Right ventricle myocardium inferior (tissue), 1 donor: ENCODE data around the gene FOXQ1. TPM values are rescaled to one million over a fixed set of nuclear protein-coding genes. Genes with fewer than 3 reads are reported as not detected.

ENCODE experiments used
- ATAC-seq: fragments of 200-7000 bp; cut with Tn5 transposase; one replicate; pipeline ENCODE4 v1.9.1; 2020; ENCODE audit warnings: mild to moderate bottlenecking, moderate library complexity
- DNase-seq: peaks from one replicate; pipeline ENCODE4 v3.0.0; 2021; ENCODE audit errors: missing footprints
- intact Hi-C: fragments of 100-400 bp; cut with DNase I; formaldehyde crosslinking; loops from one replicate; pipeline ENCODE4 v1.11.0; 2022
- total RNA-seq: library from RNA; stranded (reverse); fragmentation: NEBNext Ultra II Directional; extraction: Animal tissue kit (Norgen Biotek cat#: 25700); gene quantifications from one replicate; pipeline ENCODE4 v1.2.1, GENCODE V29; 2021
- donor health status: DM: no; HTN: yes; CAD: no; lungs with severe emphysema.

Gene FOXQ1
- total RNA-seq, 1 donor from 2014 or later, result not detected

DNA sequence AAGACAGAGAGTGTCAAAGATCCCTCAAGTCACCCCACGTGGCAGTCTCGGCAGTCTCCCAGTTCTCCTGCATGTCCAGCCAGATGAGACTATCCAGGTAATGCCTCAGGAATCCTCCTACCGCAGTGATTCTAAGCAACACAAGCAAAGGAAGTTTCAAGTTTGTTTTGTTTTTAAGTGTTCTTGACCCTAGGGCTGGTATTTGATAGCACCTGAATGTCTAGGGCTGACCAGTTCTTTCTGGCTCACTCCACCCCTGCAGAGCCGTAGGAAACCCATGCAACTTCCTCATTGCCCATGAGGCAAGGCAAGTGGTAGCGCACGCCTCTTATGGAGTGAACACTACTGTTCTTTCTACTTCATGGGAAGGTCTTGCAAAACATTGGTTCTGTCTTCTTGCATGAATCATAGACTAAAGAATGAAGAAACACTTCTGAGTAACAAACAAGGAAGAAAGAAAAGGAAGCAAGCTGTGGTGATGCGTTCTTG is 24.8 kb upstream of the FOXQ1 start:
- intact Hi-C loops, result no loop called here
- DNase-seq (no peak), ATAC-seq (no peak)

DNA sequence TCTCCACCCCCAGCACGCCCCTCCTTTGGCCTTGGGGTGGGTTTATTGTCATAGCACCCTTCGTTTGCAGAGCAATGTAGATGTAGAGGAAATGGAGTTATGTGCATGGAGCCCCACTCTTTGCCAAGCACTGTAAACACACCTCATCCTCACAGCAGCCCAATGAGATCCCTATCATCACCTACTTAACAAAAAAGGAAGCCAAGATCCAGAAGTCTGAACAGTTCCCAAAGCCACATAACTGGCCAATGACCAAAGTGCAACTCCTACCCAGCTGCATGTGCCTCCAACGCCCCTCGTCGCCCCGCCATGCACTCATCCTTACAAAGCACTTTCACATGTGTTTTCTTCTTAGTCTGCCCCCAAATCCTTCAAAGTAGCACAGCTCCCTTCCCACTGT is 21.8 kb upstream of the FOXQ1 start:
- no peak for ATAC-seq
- no peak for DNase-seq
- intact Hi-C loops, result no loop called here

DNA sequence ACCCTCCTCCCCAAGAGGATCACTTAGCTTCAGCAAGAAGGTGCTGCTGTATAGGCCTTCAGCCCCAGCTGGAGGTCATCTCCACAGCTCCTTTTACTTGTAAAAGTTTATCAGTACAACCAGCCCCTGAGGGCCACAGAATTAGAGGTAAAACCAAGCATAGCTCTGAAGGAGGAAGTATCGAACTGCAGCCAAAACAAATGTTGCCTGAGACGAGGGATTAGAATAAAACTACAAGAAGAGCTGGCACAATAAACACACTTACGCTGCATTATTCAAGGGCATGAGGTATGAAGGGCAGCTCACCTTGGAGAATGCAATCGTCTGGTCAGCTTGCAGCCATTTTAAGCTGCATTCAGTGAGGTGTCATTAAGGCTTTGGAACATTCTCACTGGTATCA is 21.1 kb upstream of the FOXQ1 start:
- no peak for ATAC-seq
- intact Hi-C loops, result no loop called here
- no peak for DNase-seq

DNA sequence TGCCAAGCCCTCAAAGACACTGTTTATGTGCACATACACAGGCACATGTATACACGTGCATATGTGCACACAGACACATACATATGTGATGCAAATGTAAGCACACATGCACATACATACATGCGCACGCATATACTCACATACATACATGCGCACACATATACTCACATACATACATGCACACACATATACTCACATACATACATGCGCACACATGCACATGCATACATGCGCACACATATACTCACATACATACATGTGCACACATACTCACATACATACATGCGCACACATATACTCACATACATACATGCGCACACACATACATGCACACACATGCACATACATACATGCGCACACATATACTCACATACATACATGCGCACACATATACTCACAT is 20.5 kb upstream of the FOXQ1 start:
- DNase-seq, result no peak
- ATAC-seq, result no peak
- intact Hi-C loops, result no loop called here

DNA sequence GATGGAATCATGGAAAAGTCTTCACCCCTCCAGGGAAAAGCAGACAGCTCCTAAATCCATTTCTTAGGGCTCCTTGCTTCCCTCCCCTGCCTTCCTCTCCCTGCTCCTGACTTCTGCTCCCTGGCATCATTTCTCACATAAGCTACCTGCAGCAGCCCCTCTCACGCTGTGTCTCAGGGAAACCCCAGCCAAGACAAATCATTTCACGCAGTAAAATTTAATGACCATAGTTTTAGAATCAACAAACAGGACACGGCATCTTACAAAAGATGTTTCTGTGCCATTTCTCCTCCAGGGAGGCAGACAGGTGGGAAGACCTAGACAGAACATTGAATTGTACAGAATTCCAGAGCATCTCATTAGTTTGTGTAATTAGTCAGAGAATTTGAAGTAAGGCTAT is 16.5 kb upstream of the FOXQ1 start:
- intact Hi-C loops, result no loop called here
- DNase-seq (no peak), ATAC-seq (no peak)

DNA sequence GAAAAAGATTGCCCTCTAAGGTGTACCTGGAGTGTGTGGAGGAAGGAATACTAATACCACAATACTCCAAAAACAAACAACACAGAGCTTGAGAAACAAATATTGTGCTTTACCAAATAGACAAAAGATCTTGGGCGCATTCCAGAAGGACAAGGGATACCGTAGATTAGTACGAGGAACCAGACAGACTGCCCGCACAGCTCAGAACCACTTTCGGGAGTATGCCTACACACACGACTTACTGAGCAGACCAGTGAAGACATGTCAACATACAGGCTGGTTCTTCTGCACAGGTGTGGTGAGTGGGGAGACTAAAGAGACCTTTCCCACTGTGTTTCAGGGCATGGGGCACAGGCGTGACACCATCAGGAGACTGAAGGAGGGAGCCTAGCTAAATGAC is 15.8 kb upstream of the FOXQ1 start:
- DNase-seq (no peak), ATAC-seq (no peak)
- intact Hi-C loops, result no loop called here

DNA sequence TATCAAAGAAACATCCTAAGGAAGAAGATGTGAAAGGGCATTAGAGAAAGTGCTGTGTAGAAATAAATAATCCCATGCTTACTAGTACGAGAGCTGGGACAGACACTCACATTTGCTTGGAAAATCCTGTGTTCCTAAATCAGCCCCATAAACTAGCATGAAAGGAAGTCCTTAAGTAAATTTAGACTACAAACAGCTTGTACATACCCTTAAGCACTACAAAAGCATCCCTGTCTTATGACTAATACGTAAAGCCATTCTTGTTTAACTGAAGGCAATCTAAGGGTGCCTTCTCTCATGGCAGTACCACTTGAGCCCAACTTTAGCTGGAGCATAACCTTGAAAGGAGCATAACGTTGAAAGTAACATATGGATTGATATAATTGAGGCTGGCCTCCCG is 15.4 kb upstream of the FOXQ1 start:
- intact Hi-C loops, result no loop called here
- ATAC-seq (no peak), DNase-seq (no peak)

DNA sequence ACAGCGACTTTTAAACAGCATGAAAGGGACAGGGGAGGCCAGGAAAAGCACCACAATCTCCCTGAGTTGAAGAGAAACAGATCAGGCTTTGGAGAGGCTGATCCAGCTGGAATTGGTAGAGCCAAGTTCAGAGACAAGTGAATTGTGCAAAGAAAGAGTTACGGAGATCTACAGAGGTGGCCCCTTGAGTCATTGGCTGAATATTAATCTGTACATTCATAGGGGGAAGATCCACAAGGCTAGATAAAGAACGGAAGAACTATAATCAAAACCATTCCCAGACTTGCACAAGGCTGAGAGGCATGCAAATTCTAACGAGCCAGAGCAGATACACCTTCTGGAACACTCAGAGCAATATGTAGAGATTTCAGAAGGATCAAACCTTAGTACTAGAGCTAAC is 14.2 kb upstream of the FOXQ1 start:
- intact Hi-C loops, result no loop called here
- DNase-seq, result no peak
- ATAC-seq, result no peak

DNA sequence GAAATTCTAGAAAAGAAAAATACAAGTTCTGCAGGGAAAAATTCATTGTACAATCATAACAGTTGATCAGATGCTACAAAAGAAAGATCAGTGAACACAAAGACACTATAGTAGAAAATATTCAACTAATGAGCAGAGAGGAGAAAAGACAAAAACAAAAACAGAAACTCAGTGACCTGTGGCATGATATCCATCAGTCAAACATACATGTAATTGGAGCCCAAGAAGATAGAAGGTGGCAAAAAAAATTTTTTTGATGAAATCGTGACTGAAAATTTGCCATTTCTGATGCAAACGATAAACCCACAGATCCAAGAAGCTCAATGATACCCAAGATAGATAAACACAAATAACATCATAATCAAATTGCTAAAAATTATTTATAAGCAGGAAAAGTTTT is 13.1 kb upstream of the FOXQ1 start:
- ATAC-seq (no peak), DNase-seq (no peak)
- intact Hi-C loops, result no loop called here

DNA sequence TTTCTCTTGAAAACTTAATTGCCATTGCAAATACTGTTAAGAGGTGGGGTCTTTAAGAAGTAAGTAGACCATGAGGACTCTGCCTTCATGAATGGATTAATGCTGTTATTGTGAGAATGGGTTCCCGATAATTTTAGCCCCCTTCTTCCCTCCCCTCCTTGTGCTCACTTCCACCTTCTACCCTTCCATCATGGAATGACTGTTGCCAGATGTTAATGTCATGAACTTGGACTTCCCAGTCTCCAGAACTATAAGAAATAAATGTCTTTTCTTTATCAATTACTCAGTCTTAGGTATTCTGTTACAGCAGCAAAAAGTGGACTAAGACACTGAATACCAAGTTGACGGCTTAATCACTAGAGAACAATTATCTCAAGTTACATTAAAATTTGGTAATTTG is 5.8 kb upstream of the FOXQ1 start:
- no peak for ATAC-seq
- DNase-seq, result no peak
- intact Hi-C loops, result no loop called here

DNA sequence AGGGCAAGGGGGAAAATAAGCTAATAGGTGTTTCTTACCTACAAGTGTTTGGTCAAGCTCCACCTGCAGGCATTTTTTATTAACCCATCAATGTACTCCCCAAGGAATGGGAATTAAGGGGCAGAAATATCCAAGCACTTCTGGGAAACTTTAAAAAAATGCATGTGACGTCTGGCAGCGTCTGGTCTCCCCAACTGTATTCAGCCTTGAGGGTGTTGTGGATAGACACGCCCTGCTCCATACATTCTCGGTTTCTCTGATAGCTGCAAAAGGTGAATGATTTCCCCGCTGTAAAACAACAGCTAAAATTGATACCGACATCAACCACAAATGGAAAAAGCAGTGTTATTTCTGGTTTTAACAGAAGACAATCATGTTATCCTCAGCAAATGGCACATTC is 2.5 kb upstream of the FOXQ1 start:
- intact Hi-C loops, result no loop called here
- DNase-seq, result no peak
- no peak for ATAC-seq

DNA sequence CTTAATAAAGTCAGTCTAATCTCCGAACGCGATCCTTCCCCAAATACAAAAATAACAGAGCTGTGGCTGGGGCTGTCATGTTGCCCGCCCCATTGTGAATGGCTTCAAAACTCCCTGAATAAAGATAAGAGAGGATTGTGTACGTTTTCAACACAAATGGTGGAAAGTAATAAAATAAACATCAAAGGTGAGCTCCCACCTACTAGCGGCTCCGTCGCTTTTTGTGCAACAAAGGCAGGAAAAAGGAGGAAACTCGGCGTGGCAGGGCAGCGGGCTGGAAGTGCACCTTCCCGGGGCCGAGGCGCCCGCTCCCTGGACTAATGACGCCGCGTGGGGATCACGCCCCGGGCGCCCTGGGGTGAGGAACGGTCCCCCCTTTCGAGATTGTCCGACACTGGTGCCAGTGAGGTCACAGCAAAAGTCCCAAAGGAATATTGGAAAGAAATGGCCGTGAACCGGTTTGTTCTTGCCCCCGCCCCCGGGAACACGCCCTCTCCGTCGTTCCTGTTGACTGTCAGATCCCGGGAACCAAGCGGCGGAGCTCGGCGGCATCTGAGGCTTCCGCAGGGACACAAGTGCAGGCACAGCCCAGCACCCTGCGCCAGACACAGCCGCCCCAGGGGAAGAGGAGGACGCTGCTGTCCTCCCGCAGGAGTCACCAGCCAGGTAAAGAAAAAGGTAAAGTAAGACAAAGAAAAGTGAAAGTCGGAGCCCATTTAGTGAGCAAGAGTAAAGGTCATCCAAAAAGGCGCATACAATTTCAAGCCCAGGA is 1.1 kb upstream of the FOXQ1 start:
- intact Hi-C loops, result no loop called here
- no peak for ATAC-seq
- no peak for DNase-seq

DNA sequence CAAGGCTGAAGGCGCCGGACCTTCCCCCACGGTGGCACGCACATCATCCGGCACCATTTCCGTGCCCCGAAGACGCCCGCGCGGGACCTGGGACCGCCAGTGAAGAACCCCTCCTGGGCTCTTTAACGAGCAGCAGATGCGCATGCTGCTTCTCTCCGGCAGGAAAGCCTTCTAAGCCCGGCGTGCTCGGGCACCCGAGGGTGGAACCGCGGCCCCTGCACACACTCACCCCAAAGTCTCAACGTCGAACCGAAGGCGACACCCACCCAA is 240 bp downstream of the FOXQ1 start:
- intact Hi-C loops, result no loop called here
- ATAC-seq, result no peak

DNA sequence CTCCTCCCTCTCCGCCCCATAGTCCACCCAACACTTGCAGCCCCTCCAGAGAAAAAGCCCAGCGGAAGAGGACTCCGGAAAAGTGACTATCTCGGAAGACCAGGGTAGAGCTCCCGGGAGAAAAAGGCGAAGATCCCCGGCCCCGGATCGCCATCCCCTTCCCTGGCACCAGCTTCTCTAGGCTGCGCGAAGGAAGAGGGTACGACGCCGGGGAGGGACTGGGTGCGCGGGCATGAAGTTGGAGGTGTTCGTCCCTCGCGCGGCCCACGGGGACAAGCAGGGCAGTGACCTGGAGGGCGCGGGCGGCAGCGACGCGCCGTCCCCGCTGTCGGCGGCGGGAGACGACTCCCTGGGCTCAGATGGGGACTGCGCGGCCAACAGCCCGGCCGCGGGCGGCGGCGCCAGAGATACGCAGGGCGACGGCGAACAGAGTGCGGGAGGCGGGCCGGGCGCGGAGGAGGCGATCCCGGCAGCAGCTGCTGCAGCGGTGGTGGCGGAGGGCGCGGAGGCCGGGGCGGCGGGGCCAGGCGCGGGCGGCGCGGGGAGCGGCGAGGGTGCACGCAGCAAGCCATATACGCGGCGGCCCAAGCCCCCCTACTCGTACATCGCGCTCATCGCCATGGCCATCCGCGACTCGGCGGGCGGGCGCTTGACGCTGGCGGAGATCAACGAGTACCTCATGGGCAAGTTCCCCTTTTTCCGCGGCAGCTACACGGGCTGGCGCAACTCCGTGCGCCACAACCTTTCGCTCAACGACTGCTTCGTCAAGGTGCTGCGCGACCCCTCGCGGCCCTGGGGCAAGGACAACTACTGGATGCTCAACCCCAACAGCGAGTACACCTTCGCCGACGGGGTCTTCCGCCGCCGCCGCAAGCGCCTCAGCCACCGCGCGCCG is 822 bp downstream of the FOXQ1 start:
- intact Hi-C loops, result no loop called here
- ATAC-seq (no peak), DNase-seq (no peak)

More for the DNA sequence above, 240 bp downstream of the FOXQ1 start:
- no peak for DNase-seq

DNA sequence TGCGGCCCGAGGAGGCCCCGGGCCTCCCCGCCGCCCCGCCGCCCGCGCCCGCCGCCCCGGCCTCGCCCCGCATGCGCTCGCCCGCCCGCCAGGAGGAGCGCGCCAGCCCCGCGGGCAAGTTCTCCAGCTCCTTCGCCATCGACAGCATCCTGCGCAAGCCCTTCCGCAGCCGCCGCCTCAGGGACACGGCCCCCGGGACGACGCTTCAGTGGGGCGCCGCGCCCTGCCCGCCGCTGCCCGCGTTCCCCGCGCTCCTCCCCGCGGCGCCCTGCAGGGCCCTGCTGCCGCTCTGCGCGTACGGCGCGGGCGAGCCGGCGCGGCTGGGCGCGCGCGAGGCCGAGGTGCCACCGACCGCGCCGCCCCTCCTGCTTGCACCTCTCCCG is 1.5 kb downstream of the FOXQ1 start:
- no peak for DNase-seq
- no peak for ATAC-seq
- intact Hi-C loops, result no loop called here

DNA sequence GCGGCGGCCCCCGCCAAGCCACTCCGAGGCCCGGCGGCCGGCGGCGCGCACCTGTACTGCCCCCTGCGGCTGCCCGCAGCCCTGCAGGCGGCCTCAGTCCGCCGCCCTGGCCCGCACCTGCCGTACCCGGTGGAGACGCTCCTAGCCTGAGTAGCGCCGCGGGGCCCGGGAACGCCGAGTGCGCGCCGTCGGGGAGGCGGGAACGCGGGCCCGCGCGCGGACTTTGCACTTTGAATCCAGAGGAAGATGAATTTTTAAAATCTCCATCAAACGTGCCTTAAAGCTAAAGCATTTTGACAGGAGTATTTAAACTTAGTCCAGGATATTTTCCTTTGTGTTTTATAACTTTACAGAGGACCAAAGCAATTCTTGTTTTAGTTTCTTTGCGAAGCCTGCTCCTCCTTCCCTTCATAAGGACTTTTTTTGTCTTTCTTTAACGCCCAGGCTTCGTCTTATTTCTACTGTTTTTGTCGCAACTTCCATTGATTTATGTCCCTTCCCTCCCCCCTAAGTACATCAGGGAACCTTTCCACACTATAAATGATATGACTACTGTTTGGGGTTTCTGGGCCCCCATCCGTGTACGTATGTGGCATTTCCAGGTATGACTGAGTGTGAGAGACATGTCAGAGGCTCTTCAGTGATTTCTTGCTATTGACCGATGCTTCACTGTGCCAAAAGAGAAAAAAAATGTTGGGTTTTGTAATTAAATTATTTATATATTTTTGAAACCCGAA is 2.0 kb downstream of the FOXQ1 start:
- no peak for DNase-seq
- intact Hi-C loops, result no loop called here
- no peak for ATAC-seq

DNA sequence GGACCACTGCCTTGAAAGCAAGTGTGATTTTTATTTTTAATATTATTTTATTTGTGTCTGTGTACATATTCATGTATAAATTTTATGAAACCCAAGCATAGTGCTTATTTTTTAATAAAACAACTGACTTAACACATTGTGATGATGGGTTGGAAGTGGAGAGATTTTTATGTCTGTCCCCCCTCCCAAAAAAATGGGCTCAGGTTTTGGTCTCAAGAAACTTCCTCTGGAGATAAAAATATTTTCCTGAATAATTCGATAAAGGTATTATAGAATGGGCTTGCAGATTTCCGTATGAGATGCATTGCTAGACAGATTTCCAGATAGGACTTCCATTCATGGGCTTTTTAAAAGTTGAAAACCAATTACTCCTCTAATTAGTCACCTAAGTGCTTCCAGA is 2.7 kb downstream of the FOXQ1 start:
- no peak for DNase-seq
- ATAC-seq, result no peak
- intact Hi-C loops, result no loop called here

DNA sequence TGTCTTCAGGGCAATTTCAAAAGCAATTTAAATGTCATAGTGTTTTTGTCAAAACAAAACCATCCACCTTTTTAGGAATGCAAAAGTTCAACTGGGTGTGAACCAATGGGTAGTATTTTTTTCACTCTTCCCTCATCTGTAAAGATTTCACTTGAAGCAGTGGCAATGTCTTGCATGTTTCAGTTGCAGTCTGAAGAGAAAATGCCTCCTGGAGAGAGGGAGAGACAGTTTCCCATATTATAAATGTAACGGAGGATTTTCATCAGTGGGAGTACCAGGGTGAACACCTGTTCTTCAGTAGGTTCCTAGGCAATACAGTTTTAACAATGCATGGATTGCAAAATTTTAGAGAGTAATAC is 3.3 kb downstream of the FOXQ1 start:
- no peak for ATAC-seq
- intact Hi-C loops, result no loop called here
- no peak for DNase-seq

DNA sequence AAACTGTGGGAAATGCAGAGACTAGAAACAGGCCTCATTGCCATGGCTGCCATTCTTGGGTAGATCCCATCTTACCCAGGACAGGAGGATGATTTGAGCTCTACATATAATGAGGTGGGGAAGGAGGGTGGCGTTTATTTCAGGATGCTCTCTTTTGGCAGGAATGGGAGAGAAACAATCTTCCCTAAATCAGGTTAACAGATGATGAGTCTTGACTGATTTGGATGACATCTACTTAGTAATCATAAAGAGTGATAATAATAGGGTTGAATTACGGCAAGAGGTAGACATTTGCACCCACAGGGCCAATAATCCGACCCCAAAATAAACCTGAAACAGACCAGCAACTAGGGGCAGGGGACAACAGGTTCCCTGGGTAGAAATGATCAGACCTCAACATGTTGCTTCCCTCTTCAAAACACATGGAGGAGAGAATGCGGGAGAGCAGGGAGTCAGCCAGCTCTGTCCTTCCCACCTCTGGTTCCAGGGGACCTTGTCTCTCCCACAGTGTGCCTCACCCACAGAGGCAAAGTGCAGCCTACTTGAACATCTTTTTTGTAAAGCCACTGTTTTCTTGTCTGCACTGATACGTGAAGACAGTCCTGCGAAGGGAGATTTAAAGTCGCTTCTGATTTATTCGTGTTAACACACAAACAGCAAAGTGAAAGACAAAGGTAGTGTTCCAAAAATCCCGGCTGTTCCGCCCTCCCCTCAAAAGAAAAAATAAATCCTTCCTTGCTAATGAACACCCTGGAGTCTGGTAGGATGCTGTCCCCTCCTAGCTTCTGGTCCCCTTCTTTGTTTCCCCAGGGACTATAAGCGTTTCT is 3.9 kb downstream of the FOXQ1 start:
- intact Hi-C loops, result no loop called here
- no peak for ATAC-seq
- no peak for DNase-seq
